ENCODE results near the gene FAM193B.

DNA sequence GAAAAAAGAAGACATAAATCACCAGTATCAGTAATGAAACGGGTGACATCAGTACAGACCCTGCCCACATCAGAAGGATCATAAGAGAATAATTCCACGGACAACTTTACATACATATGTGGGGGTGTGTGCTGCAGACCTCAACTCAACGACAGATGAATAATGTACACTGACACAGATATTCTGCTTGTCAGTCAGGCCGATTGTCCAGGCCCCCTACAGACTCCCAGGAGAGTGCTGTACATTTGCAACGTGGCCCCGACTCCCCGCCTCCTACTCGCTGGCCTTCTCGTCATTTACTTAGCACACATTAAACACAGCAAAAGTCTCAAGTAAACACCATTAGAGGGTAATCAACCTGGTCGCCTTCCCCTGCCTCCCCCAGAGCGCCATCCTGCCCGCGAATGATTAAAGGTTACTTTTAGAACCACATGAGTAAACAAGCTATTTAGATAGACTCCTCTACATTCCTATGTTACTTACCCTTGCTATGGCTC, 34.1 kb upstream of the FAM193B start:
- TF ChIP-seq HDGF (IDR thresholded peaks at IDR 0.05; ENCODE audit: borderline replicate concordance) (no peak), L3MBTL2 (conservative IDR thresholded peaks at IDR 0.05) (no peak), BHLHE40 (IDR thresholded peaks at IDR 0.05; ENCODE audit: borderline replicate concordance) (no peak), PKNOX1 (IDR thresholded peaks at IDR 0.05) (peak; percentile 87), SP1 (IDR thresholded peaks at IDR 0.05) (no peak), LEF1 (IDR thresholded peaks at IDR 0.05; ENCODE audit: borderline replicate concordance) (no peak), FOXM1 (IDR thresholded peaks at IDR 0.05; ENCODE audit: borderline replicate concordance) (no peak), ARNT (IDR thresholded peaks at IDR 0.05) (no peak), FOXK2 (IDR thresholded peaks at IDR 0.05) (no peak)

Measured in HEK293T (cell line).